ENCODE results near the gene PFDN6.
A peak's percentile ranks its signal among the peaks of the same experiment; 100 is the strongest.

The PFDN6 gene

GRCh38 chr6:33297406-33297955 lies 8.1 kb downstream of the PFDN6 start:
- peaks cover 28% of the 10 kb centered on the region for H3K4me1 Mint-ChIP-seq (ENCODE audit: low read depth)
- H3K27ac Mint-ChIP-seq: peak overlapping the region; percentile 49
- H3K36me3 Mint-ChIP-seq (ENCODE audit: low read depth): peaks cover 39% of the 10 kb centered on the region
- no peaks in the 10 kb centered on the region for H3K9me3 Mint-ChIP-seq
- no peaks in the 10 kb centered on the region for H3K27me3 Mint-ChIP-seq (ENCODE audit: low read depth)
- peak overlapping the region; percentile 51 for H3K4me3 Mint-ChIP-seq

GRCh38 chr6:33297956-33298772 lies 8.8 kb downstream of the PFDN6 start:
- Mint-ChIP-seq H3K4me1 (ENCODE audit: low read depth) (peaks cover 28% of the 10 kb centered on the region), H3K4me3 (peak overlapping the region; percentile 95), H3K27ac (peak overlapping the region; percentile 98), H3K9me3 (no peaks in the 10 kb centered on the region), H3K36me3 (ENCODE audit: low read depth) (peaks cover 37% of the 10 kb centered on the region), H3K27me3 (ENCODE audit: low read depth) (no peaks in the 10 kb centered on the region)

- Mint-ChIP-seq H3K27ac (peak within 1 kb of the TSS; percentile 98), H3K36me3 (ENCODE audit: low read depth) (peaks cover 42% of the 10 kb centered on the region), H3K9me3 (no peaks in the 10 kb centered on the region), H3K4me3 (peak within 1 kb of the TSS; percentile 95), H3K4me1 (ENCODE audit: low read depth) (peaks cover 31% of the 10 kb centered on the region), H3K27me3 (ENCODE audit: low read depth) (no peaks in the 10 kb centered on the region)
Measured at GRCh38 chr6:33298773-33299236, 9.4 kb downstream of the PFDN6 start, which contains the start of gene RGL2. Gene RGL2, minus strand, starts transcription at chr6:33298942. Its CDS starts 332 bp downstream, at chr6:33298610.

GRCh38 chr6:33299237-33299944 lies 10.0 kb downstream of the PFDN6 start:
- peaks cover 40% of the 10 kb centered on the region for H3K36me3 Mint-ChIP-seq (ENCODE audit: low read depth)
- peak overlapping the region; percentile 98 for H3K27ac Mint-ChIP-seq
- H3K4me3 Mint-ChIP-seq: peak overlapping the region; percentile 95
- peaks cover 33% of the 10 kb centered on the region for H3K4me1 Mint-ChIP-seq (ENCODE audit: low read depth)
- no peaks in the 10 kb centered on the region for H3K27me3 Mint-ChIP-seq (ENCODE audit: low read depth)
- H3K9me3 Mint-ChIP-seq: no peaks in the 10 kb centered on the region

- no peaks in the 10 kb centered on the region for H3K9me3 Mint-ChIP-seq
- no peak overlapping the region for H3K4me3 Mint-ChIP-seq
- peaks cover 42% of the 10 kb centered on the region for H3K4me1 Mint-ChIP-seq (ENCODE audit: low read depth)
- H3K27me3 Mint-ChIP-seq (ENCODE audit: low read depth): no peaks in the 10 kb centered on the region
- peaks cover 49% of the 10 kb centered on the region for H3K36me3 Mint-ChIP-seq (ENCODE audit: low read depth)
- no peak overlapping the region for H3K27ac Mint-ChIP-seq
Measured at GRCh38 chr6:33301877-33302276, 12.5 kb downstream of the PFDN6 start.

GRCh38 chr6:33304216-33304615 lies 14.8 kb downstream of the PFDN6 start:
- Mint-ChIP-seq H3K27me3 (ENCODE audit: low read depth) (no peaks in the 10 kb centered on the region), H3K9me3 (no peaks in the 10 kb centered on the region), H3K4me3 (no peak overlapping the region), H3K4me1 (ENCODE audit: low read depth) (peaks cover 39% of the 10 kb centered on the region), H3K27ac (no peak overlapping the region), H3K36me3 (ENCODE audit: low read depth) (peaks cover 54% of the 10 kb centered on the region)

- Mint-ChIP-seq H3K36me3 (ENCODE audit: low read depth) (peaks cover 47% of the 10 kb centered on the region), H3K9me3 (no peaks in the 10 kb centered on the region), H3K27me3 (ENCODE audit: low read depth) (no peaks in the 10 kb centered on the region), H3K4me3 (no peak overlapping the region), H3K4me1 (ENCODE audit: low read depth) (peaks cover 31% of the 10 kb centered on the region), H3K27ac (no peak overlapping the region)
Measured at GRCh38 chr6:33305052-33305451, 15.7 kb downstream of the PFDN6 start.

- H3K9me3 Mint-ChIP-seq: no peaks in the 10 kb centered on the region
- no peaks in the 10 kb centered on the region for H3K27me3 Mint-ChIP-seq (ENCODE audit: low read depth)
- H3K27ac Mint-ChIP-seq: peak overlapping the region; percentile 42
- peaks cover 42% of the 10 kb centered on the region for H3K36me3 Mint-ChIP-seq (ENCODE audit: low read depth)
- peaks cover 29% of the 10 kb centered on the region for H3K4me1 Mint-ChIP-seq (ENCODE audit: low read depth)
- no peak overlapping the region for H3K4me3 Mint-ChIP-seq
Measured at GRCh38 chr6:33306356-33306755, 17.0 kb downstream of the PFDN6 start.

- peaks cover 42% of the 10 kb centered on the region for H3K4me1 Mint-ChIP-seq (ENCODE audit: low read depth)
- no peaks in the 10 kb centered on the region for H3K27me3 Mint-ChIP-seq (ENCODE audit: low read depth)
- peak overlapping the region; percentile 98 for H3K4me3 Mint-ChIP-seq
- no peaks in the 10 kb centered on the region for H3K9me3 Mint-ChIP-seq
- H3K27ac Mint-ChIP-seq: peak overlapping the region; percentile 98
- peaks cover 42% of the 10 kb centered on the region for H3K36me3 Mint-ChIP-seq (ENCODE audit: low read depth)
Measured at GRCh38 chr6:33312361-33313104, 23.1 kb downstream of the PFDN6 start.

GRCh38 chr6:33313105-33313708 lies 23.8 kb downstream of the PFDN6 start:
- Mint-ChIP-seq H3K4me3 (peak overlapping the region; percentile 98), H3K27ac (peak overlapping the region; percentile 98), H3K27me3 (ENCODE audit: low read depth) (no peaks in the 10 kb centered on the region), H3K36me3 (ENCODE audit: low read depth) (peaks cover 47% of the 10 kb centered on the region), H3K9me3 (no peaks in the 10 kb centered on the region), H3K4me1 (ENCODE audit: low read depth) (peaks cover 44% of the 10 kb centered on the region)

- no peaks in the 10 kb centered on the region for H3K27me3 Mint-ChIP-seq (ENCODE audit: low read depth)
- H3K4me3 Mint-ChIP-seq: peak within 1 kb of the TSS; percentile 98
- no peaks in the 10 kb centered on the region for H3K9me3 Mint-ChIP-seq
- peaks cover 47% of the 10 kb centered on the region for H3K36me3 Mint-ChIP-seq (ENCODE audit: low read depth)
- peak within 1 kb of the TSS; percentile 98 for H3K27ac Mint-ChIP-seq
- peaks cover 44% of the 10 kb centered on the region for H3K4me1 Mint-ChIP-seq (ENCODE audit: low read depth)
Measured at GRCh38 chr6:33313709-33314514, 24.5 kb downstream of the PFDN6 start, which contains the start of gene TAPBP. Gene TAPBP, minus strand, starts transcription at chr6:33314078. Its CDS starts 37 bp downstream, at chr6:33314041.

- H3K4me1 Mint-ChIP-seq (ENCODE audit: low read depth): peaks cover 49% of the 10 kb centered on the region
- peak overlapping the region; percentile 98 for H3K4me3 Mint-ChIP-seq
- H3K9me3 Mint-ChIP-seq: no peaks in the 10 kb centered on the region
- no peaks in the 10 kb centered on the region for H3K27me3 Mint-ChIP-seq (ENCODE audit: low read depth)
- H3K27ac Mint-ChIP-seq: peak overlapping the region; percentile 98
- H3K36me3 Mint-ChIP-seq (ENCODE audit: low read depth): peaks cover 52% of the 10 kb centered on the region
Measured at GRCh38 chr6:33314515-33314942, 25.1 kb downstream of the PFDN6 start.

Data from T-helper 1 cell treated with Interleukin-12 subunit alpha and Interleukin-12 subunit beta and Interleukin-4 antibody, amounts not matched to agents 30 μg/mL and 1 μg/mL, for 36 hours (primary cell).